Epithelial cell of proximal tubule (primary cell): ENCODE measurements around the gene CUX1. TPM values are rescaled to one million over a fixed set of nuclear protein-coding genes. Genes with fewer than 3 reads are reported as not detected.

Experiments used
- DNase-seq: peaks from one replicate; pipeline ENCODE4 v3.0.0-alpha.2; 2011; ENCODE audit warnings: low read depth
- H3K4me3 ChIP-seq: 2 replicates; pipeline ENCODE4 v1.5.1; 2011; ENCODE audit warnings: low read depth, mild to moderate bottlenecking, low read length
- total RNA-seq: library from RNA; depleted of rRNA; stranded (reverse); fragments of >200 nt; gene quantifications from 2 replicates; pipeline ENCODE4 v1.2.3, GENCODE V29; 2015
- TF ChIP-seq, protein P1 (sequence below): conservative IDR thresholded peaks from 2 replicates; pipeline ENCODE4 v1.5.1; 2012; ENCODE audit warnings: low read depth, mild to moderate bottlenecking, low read length

CUX1 gene
- total RNA-seq, 1 donor from 2014 or later: 37.3 TPM

DNA sequence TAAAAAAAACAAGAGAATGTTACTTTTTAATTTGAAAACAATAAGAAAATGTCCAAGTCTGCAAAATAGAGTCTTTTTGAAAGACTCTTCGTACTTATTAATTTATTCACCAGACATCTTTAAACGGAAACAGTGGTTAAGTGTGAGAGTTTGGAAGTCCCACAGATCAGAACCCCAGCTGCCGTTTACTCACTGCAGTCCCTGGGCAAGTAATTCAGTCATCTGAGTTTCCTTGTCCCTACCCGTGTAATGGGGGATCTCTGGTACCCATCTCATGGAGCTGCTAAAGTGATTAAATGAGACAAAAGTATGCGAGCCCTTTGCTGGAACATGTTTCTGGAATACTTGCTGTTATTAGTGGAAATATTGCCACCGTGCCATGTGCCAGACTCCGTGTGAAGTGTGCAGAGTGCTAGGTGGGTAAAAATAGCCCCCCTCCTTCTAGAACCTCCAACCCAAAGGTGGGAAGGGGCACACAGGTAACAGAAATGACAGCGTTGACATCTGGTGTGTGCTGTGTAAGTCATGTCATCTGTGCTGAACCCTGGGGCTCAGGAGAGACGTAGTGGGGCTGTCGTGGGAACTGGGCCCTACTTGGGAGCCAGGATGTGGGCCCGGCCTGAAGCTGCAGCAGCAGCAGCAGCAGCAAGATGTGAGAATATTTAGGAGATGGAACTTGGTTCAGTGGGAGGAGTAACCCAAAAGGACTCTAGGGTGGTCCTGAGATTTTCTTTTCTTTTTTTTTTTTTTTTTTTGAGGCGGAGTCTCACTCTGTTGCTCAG is 140.5 kb downstream of the CUX1 start:
- DNase-seq: no peak
- H3K4me3 ChIP-seq: no peak overlapping the region
- TF ChIP-seq, protein P1, sequence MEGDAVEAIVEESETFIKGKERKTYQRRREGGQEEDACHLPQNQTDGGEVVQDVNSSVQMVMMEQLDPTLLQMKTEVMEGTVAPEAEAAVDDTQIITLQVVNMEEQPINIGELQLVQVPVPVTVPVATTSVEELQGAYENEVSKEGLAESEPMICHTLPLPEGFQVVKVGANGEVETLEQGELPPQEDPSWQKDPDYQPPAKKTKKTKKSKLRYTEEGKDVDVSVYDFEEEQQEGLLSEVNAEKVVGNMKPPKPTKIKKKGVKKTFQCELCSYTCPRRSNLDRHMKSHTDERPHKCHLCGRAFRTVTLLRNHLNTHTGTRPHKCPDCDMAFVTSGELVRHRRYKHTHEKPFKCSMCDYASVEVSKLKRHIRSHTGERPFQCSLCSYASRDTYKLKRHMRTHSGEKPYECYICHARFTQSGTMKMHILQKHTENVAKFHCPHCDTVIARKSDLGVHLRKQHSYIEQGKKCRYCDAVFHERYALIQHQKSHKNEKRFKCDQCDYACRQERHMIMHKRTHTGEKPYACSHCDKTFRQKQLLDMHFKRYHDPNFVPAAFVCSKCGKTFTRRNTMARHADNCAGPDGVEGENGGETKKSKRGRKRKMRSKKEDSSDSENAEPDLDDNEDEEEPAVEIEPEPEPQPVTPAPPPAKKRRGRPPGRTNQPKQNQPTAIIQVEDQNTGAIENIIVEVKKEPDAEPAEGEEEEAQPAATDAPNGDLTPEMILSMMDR: no peak

DNA sequence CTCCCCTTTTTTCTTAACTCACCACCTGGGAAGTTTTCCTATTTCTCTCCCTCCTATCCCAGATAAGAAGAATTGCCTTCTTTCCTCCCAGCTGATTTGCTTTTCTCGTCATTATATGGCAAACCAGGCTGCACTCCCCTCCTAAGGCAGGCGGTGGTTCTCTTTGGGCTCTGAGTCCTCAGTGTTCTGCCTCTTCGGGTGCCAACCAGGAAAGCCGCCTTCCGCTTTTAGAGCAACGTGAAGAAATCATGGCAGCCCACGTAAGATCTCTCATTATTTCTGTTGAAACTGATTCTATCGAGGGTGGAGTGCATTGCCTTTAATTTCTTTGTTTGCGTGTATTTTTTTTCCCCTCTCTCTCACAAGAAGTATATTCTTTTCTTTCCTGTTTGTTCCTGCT is 141.9 kb downstream of the CUX1 start:
- TF ChIP-seq, protein P1: no peak
- no peak for DNase-seq
- H3K4me3 ChIP-seq: no peak overlapping the region

DNA sequence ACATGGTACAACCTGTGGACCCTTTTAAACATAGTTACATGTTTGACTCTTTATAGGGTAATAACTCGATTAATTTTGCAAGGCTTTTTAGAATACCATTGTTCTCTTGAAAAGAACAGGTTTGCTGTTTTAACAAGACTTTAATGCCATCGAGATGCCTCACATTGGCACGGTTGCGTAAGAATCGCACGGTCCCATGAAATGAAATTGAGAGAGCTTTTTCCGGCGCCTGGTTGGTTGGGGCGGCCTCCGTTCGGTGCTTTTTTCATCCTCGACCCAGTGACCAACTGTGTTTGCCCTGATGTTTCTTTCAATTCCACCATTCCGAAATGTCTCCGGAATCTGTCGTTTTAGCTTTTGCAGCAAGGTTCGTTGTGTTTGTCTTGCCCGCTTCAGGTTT is 142.4 kb downstream of the CUX1 start:
- H3K4me3 ChIP-seq: no peak overlapping the region
- TF ChIP-seq, protein P1: no peak
- no peak for DNase-seq

DNA sequence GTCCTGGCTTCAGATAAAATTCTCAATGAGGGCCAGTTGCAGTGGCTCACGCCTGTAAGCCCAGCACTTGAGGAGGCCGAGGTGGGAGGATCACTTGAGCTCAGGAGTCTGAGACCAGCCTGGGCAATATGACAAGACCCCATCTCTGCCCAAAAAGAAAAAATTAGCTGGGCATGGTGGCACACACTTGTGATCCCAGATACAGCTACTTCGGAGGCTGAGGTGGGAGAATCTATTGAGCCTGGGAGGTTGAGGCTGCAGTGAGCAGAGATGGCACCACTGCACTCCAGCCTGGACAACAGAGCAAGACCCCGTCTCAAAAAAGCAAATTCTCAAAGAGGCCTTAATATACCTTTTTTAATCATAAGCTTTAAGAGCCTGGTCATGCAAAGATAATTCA is 142.9 kb downstream of the CUX1 start:
- no peak for DNase-seq
- TF ChIP-seq, protein P1: no peak
- no peak overlapping the region for H3K4me3 ChIP-seq

DNA sequence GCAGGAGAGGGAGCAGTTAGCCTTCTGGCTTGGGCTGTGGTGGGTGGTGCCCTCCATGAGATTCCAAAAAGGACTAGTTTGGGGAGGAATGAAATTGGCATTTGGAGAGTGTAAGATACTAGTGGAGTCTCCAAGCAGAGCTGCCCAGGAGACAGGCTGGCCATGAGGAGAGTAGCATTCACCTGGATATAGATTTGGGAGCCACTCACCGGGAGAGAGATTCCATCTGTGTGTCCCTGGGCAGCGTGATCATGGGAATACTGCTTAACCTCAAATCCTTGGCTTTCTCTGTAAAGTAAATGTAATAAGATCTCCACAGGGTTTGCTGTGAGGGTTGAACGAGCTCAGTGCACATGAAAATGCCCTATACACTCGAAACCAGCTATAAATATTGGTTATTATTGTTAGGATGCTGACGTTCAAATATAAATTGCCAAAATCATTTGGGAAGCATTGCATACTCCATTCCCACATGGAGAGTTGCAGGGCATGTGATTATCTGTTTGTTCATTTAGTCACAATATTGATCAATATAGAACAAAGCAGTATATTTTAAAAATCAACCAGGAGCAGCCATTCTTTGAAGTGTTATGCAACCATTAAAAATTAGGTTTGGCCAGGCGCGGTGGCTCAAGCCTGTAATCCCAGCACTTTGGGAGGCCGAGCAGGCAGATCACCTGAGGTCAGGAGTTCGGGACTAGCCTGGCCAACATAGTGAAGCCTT is 143.7 kb downstream of the CUX1 start:
- TF ChIP-seq, protein P1: no peak
- H3K4me3 ChIP-seq: no peak overlapping the region

DNA sequence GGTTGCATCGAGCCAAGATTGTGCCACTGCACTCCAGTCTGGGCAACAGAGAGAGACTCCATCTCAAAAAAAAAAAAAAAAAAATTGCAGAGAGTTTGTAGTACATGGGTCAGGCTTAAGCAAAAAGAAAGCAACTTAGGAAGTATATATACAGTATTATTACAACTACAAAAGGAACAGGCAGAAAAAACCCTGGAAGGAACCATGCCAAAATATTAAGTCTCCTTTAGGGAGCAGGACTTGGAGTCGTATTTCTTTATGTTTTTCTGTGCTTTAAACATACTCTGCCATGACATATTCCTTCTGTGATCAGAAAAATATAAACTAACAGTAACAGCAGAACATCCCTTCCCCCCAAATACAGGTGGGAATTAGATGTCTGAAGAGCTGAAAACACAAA is 144.4 kb downstream of the CUX1 start:
- DNase-seq: no peak
- no peak overlapping the region for H3K4me3 ChIP-seq
- TF ChIP-seq, protein P1: no peak

More for the DNA sequence above, 143.7 kb downstream of the CUX1 start:
- DNase-seq: no peak
